Activated CD8-positive, alpha-beta memory T cell treated with anti-CD3 and anti-CD28 coated beads, Interleukin-2, amount 50 U/mL, for 24 hours (primary cell): ENCODE results near the gene EIF3B.
"Not testable (repeated sequence)": the region's sequence is repeated elsewhere in the genome, so short reads cannot be mapped to it uniquely, and the experiment has no call there.

ENCODE experiments used
- DNase-seq: peaks from one replicate; pipeline ENCODE4 v3.0.0-alpha.2; 2020; ENCODE audit errors: extremely low read depth

EIF3B gene

DNA sequence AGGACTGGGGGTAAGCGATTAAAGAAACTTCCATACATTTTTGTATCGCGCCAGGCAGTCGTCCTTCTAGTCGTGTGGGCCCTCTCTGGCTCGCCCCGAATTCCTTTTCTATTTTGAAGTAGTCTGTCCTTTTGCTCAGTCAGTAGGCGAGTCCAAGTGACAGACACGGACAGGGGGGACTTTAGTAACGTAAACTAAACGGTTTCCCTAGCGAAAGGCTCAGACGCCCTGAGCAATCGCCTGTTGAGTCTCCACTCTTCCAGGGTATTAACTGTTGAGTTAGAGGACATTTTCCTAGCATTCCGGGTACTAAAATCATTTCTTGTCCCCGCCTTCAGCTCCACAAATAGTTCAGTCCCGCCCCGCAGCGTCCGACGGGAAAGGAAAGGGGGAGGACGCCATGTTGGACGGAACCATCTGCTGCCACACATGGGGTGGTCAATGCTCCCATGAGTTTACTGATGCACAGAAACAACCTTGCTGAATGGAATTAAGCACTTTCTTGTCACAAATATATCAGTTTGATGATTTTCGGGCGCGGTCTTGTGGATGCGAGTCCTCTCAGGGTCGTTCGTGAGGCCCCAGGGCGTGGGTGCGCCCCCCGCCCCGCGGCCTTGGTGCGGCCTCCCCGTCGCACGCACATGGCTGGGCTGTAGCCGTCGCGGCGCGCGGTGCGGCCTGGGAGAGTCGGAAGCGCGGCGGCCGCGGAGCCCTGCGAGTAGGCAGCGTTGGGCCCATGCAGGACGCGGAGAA, at the start of gene EIF3B:
Gene EIF3B (plus strand): TSS at position 642 of the 753 bp plus-strand sequence. CDS start 95 bp downstream, at position 737.
- DNase-seq, result peak; percentile 68

GRCh38 chr7:2305258-2305657, 49.4 kb upstream of the EIF3B start:
- DNase-seq, result not testable (repeated sequence)

DNA sequence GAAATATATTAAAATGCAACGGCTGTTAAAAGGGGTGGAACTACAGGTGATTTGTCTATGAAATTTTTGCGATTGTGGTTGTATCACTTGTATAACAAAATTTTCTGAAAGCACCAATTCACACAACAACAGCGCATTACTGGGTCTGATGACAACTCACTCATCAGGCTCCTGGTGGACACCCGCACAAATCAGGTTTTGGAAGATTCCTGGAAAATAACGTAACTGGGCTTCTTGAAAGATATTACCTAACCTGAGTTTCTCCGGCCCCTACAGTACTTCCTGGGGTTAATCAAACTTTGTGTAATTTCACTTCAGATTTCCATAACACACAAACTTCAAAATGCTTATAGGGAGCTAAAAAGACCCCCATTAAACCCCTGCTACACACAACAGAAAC, 47.9 kb upstream of the EIF3B start:
- no peak for DNase-seq

DNA sequence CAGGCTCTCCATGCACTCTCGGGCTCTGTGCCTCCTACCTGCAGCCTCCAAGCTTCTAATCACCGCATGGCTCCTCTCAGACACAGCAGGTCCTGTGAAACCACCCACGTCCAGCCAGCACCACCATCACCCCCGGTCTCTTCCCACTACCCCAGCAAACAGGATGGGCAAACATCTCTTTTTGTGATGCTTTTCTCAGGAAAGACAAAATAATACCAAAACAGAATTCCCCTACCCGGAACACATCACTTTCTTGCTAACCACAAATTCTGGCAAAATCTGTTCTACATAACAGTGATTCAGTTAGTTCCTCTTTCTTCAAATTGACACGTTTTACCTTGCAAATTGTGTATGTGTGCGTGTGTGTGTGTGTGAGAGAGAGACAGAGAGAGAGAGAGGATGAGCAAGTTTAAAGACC, 46.9 kb upstream of the EIF3B start:
- no peak for DNase-seq

DNA sequence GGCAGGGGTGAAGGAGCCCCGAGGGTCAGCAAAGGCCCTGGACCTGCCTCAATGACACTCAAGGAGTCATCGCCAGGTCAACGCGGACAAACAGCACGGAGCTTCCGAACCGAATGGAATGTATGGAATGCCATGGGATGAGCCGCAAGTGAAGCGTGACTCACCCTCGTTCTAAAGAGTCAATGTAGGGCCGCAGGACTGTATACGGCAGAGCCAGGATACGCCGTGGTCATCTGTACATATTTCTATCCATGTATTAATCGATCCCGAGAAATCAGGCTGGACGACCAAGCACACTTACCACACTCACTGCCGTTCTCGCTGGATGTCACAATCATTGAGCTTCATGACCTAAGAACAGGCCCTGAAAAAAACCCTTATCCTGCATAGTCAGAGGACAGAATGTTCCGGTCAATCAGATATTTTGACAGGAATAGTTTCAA, 44.7 kb upstream of the EIF3B start:
- DNase-seq, result no peak

- DNase-seq, result no peak
Observed at GRCh38 chr7:2312267-2312929, 42.2 kb upstream of the EIF3B start.

- no peak for DNase-seq
Observed at GRCh38 chr7:2313450-2314208, 41.0 kb upstream of the EIF3B start.

- DNase-seq, result peak; percentile 88
Observed at GRCh38 chr7:2314209-2314955, 40.2 kb upstream of the EIF3B start, which contains the start of gene SNX8. TSS of gene SNX8 (minus strand) at chr7:2314441. CDS start at chr7:2314421, 20 bp downstream.

GRCh38 chr7:2314956-2315530, 39.6 kb upstream of the EIF3B start:
- not testable (repeated sequence) for DNase-seq

DNA sequence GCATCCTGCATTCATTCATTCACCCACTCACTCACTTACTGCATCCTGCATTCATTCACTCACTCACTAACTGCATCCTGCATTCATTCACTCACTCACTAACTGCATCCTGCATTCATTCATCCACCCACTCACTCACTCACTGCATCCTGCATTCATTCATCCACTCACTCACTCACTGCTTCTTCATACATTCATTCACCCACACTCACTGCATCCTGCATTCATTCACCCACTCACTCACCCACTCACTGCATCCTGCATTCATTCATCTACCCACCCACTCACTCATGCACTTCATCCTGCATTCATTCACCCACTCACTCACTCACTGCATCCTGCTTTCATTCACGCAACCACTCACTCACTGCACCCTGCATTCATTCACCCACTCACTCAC, 38.8 kb upstream of the EIF3B start:
- no peak for DNase-seq

GRCh38 chr7:2316578-2316977, 38.0 kb upstream of the EIF3B start:
- DNase-seq, result no peak

DNA sequence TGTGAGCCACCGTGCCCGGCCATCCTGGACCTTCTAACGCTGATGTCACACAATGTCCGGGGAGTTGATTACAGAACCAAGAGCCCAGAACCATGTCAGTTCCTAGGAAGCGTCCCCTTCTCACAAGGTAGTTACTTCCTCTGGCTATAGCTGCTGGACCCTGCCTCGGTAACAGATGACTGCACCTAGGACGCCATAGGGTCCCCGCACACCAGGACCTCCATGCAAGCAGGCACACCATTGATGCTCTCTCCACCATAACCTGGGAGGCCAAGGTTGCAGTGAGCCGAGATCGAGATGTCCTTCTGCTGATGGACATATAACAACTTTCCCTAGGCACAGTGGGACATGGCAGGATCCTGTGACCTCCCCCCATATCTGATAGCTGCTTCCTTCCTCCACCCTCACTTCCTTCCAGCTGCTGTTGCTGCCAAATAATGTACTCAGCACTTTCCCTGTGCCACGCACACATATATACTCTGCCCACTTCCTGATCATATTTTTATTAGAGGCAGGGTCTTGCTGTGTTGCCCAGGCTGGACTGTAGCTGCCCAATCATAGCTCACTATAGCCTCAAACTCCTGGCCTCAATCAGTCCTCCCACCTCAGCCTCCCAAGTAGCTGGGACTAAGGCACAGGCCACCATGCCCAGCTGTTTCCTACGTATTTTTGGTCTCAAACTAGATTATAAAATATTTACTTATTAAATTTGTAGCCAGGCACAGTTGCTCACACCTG, 36.9 kb upstream of the EIF3B start:
- no peak for DNase-seq

DNA sequence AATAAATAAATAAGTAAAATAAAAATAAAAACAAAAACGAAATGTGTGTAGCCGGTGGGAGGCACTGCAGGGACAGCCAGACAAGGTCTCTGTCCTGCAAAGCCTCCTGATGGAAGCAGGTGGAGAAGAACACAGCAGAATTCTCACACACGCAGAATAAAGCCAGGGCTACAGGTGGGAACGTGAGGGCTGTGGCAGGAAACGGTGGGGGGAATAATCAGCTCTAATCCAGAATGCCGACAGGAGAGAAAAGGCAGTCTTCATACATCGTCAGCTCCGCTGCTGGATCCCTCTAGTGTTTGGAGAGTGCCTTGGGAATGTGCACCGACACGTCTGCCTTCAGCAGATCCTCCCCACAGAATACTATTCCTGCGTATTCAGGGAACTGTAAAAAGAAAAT, 33.6 kb upstream of the EIF3B start:
- DNase-seq, result no peak

DNA sequence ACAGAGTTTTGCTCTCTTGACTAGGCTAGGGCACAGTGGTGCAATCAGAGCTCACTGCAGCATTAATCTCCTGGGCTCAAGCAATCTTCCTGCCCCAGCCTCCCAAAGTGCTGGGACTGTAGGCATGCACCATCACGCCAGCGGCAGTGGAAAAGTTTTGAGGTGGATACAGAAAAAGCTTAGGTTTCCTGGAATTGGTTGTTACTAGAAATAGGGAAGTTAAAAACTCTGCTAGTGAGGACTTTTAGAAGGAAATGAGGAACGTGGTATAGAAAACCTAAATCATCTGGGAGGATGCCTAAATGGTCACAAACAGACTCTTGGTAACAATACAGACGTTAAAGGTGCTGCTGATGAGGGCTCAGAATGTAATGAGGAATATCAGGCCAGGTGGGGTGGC, 29.5 kb upstream of the EIF3B start:
- DNase-seq, result no peak

DNA sequence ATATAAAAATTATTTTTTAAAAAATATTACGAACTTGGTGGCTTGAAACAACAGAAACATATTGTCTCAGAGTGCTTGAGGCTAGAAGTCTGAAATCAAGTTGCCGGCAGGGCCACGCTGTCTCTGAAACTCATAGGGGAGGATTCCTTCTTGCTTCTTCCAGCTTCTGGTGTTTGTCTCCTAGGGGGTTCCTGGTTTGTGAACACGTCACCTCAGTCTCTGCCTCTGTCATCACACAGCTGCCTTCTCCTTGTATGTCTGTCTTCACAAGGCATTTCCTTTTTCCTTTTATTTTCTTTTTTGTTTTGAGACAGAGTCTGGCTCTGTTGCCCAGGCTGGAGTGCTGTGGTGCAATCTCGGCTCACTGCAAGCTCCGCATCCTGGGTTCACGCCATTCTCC, 27.7 kb upstream of the EIF3B start:
- DNase-seq, result no peak

DNA sequence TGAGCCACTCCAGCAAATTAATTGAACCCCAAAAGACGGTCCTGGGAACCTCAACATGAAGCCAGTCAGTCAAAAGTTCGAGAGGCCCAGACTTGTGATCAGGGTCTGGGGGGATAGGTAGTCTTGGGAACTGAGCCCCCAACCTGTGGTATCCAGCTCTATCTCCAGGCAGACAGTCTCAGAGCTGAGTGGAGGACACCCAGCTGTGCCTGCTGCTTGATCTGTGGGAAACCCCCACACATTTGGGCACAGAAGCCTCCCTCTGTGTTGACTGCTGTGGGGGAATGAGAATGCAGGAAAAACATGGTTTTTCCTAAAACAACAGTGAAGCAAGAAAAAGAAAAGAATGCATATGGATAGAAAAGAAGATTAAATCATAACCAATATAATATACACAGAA, 24.1 kb upstream of the EIF3B start:
- no peak for DNase-seq

DNA sequence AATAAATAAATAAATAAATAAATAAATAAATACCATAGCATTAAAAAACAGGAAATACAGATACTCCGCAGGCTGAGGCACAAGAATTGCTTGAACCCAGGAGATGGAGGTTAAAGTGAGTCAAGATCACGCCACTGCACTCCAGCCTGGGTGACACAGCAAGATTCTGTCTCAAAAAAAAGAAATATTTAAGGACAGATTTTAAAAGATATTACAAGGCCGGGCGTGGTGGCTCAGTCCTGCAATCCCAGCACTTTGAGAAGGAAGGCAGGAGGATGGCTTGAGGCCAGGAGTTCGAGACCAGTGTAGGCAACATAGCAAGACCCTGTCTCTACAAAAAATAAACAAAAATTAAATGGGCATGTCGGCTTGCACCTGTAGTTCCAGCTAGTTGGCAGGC, 22.9 kb upstream of the EIF3B start:
- no peak for DNase-seq

DNA sequence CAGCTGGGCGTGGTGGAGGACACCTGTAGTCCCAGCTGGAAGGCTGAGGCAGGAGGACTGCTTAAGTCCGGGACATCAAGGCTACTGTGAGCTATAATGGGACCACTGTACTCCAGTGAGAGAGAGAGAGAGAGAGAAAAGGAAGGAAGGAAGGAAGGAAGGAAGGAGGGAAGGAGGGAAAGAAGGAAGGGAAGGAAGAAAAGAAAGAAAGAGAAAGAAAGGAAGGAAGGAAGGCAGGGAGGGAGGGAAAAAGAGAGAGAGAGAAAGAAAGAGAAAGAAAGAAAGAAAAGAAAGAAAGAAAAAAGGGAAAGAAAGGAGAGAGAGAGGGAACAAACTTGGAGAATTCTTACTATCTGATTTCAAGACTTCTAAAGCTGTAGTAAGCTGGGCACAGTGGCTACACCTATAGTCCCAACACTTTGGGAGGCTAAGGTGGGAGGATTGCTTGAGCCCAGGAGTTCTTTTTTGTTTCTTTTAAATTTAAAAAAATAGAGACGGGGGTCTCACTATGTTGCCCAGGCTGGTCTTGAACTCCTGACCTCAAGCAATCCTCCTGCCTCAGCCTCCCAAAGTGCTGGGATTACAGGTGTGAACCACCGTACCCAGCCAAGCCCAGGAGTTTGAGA, 21.9 kb upstream of the EIF3B start:
- not testable (repeated sequence) for DNase-seq

GRCh38 chr7:2336626-2337299, 17.9 kb upstream of the EIF3B start:
- DNase-seq, result no peak
